ENCODE measurements around the gene FRMPD1. TPM values are rescaled to one million over a fixed set of nuclear protein-coding genes. Genes with fewer than 3 reads are reported as not detected.

The FRMPD1 gene
- total and polyA plus RNA-seq, 2 experiments from 2014 or later = 0.15 to 0.32 TPM

GRCh38 chr9:37620396-37620795, 30.4 kb upstream of the FRMPD1 start:
- Histone ChIP-seq H3K27ac (no peak overlapping the region), H3K27me3 (no peaks in the 10 kb centered on the region), H3K36me3 (no peaks in the 10 kb centered on the region), H3K9me3 (ENCODE audit: low read depth) (no peaks in the 10 kb centered on the region), H3K4me1 (ENCODE audit: low read depth) (no peaks in the 10 kb centered on the region), H3K4me3 (no peak overlapping the region)
- DNase-seq (ENCODE audit: low read depth in 1 of 2, low spot score in 1 of 2) = no peak
- no peak for TF ChIP-seq CTCF (IDR thresholded peaks at IDR 0.05; ENCODE audit: low read depth, low read length)

- Histone ChIP-seq H3K9me3 (ENCODE audit: low read depth) (no peaks in the 10 kb centered on the region), H3K4me1 (ENCODE audit: low read depth) (no peaks in the 10 kb centered on the region), H3K36me3 (no peaks in the 10 kb centered on the region), H3K4me3 (no peak overlapping the region), H3K27me3 (no peaks in the 10 kb centered on the region), H3K27ac (no peak overlapping the region)
- TF ChIP-seq CTCF (IDR thresholded peaks at IDR 0.05; ENCODE audit: low read depth, low read length) = no peak
- DNase-seq (ENCODE audit: low read depth in 1 of 2, low spot score in 1 of 2) = peak in 1 of 2 donors; percentile 17
These were observed 29.3 kb upstream of the FRMPD1 start for GRCh38 chr9:37621273-37622121.

GRCh38 chr9:37622462-37622861, 28.3 kb upstream of the FRMPD1 start:
- Histone ChIP-seq H3K36me3 (no peaks in the 10 kb centered on the region), H3K4me1 (ENCODE audit: low read depth) (no peaks in the 10 kb centered on the region), H3K27ac (no peak overlapping the region), H3K27me3 (no peaks in the 10 kb centered on the region), H3K4me3 (no peak overlapping the region), H3K9me3 (ENCODE audit: low read depth) (no peaks in the 10 kb centered on the region)
- TF ChIP-seq CTCF (IDR thresholded peaks at IDR 0.05; ENCODE audit: low read depth, low read length) = no peak
- DNase-seq (ENCODE audit: low read depth in 1 of 2, low spot score in 1 of 2) = no peak

GRCh38 chr9:37623267-37623666, 27.5 kb upstream of the FRMPD1 start:
- no peaks in the 10 kb centered on the region for H3K36me3 ChIP-seq
- H3K4me3 ChIP-seq = no peak overlapping the region
- no peak overlapping the region for H3K27ac ChIP-seq
- no peak for TF ChIP-seq CTCF (IDR thresholded peaks at IDR 0.05; ENCODE audit: low read depth, low read length)
- no peaks in the 10 kb centered on the region for H3K9me3 ChIP-seq (ENCODE audit: low read depth)
- DNase-seq (ENCODE audit: low read depth in 1 of 2, low spot score in 1 of 2) = no peak
- H3K4me1 ChIP-seq (ENCODE audit: low read depth) = no peaks in the 10 kb centered on the region
- H3K27me3 ChIP-seq = no peaks in the 10 kb centered on the region

GRCh38 chr9:37624073-37624472, 26.7 kb upstream of the FRMPD1 start:
- no peak overlapping the region for H3K27ac ChIP-seq
- H3K4me1 ChIP-seq (ENCODE audit: low read depth) = no peaks in the 10 kb centered on the region
- DNase-seq (ENCODE audit: low read depth in 1 of 2, low spot score in 1 of 2) = no peak
- H3K36me3 ChIP-seq = no peaks in the 10 kb centered on the region
- no peaks in the 10 kb centered on the region for H3K27me3 ChIP-seq
- H3K4me3 ChIP-seq = no peak overlapping the region
- no peak for TF ChIP-seq CTCF (IDR thresholded peaks at IDR 0.05; ENCODE audit: low read depth, low read length)
- no peaks in the 10 kb centered on the region for H3K9me3 ChIP-seq (ENCODE audit: low read depth)

Data from cardiac muscle cell (in vitro differentiated cells and primary cell).